HG03439 (cell line): ENCODE data around the gene SYNCRIP.
"Not testable (repeated sequence)": the region's sequence is repeated elsewhere in the genome, so short reads cannot be mapped to it uniquely, and the experiment has no call there.

Source experiments
- ATAC-seq: cut with Tn5 transposase; IDR thresholded peaks from one replicate; pipeline ENCODE4 v1.9.1; 2021; ENCODE audit warnings: mild to moderate bottlenecking, moderate library complexity; ENCODE audit not compliant: unreplicated experiment

SYNCRIP gene

DNA sequence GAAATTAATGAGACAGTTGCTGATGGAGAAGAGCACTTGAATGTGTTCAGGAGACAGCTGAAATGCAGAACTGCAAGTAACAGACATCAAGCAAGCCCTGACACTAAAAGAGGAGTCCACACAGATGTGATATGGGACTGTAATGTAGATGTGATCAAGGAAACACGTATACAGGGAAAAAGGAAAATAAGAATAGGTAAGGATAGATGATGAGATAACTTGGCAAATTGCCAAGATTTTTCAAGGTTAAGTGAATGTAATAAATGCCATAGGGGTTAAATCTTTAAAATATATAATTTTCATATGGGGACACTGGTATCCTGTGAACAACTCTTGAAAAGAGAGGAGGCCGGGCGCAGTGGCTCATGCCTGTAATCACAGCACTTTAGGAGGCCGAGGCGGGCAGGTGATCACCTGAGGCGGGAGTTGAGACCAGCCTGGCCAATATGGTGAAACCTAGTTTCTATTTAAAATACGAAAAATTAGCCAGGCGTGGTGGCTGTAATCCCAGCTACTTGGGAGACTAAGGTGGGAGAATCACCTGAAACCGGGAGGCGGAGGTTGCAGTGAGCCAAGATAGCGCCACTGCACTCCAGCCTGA lies 41.9 kb downstream of the SYNCRIP start:
- no peak for ATAC-seq

DNA sequence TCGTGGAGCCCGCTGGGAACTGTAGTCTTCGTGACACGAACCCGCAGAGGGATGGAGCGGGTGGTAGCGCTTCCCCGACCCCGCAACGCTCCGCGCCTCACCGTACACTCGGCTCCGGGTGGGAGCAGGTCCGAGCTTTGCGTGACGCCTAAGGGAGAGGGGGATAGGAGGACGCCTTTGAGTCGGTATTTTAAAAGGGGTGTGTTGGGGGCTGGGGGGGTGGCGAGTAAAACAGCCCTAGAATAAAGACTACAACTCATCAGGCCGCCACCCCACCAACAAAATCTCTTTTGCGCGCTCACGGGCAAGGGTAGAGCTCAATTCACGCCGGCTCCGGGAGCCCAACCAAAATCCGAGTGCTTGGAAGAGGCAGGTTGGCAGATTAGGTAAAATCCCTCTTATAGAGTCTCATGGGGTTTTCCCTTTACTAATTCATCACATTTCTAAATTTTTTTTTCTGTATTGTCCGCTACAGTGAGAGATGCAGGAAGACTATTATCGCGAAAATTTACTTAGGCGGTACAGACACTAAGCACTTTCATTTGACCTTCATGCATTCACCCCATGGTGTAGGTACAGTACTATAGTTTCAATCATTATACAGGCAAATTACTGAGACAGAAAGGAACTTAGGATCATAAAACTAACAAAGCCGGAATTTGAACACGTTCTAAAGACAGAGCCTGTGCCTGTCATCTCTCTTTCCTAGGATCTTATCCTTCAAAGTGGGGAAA lies 48.3 kb downstream of the SYNCRIP start:
- peak; percentile 16 for ATAC-seq

DNA sequence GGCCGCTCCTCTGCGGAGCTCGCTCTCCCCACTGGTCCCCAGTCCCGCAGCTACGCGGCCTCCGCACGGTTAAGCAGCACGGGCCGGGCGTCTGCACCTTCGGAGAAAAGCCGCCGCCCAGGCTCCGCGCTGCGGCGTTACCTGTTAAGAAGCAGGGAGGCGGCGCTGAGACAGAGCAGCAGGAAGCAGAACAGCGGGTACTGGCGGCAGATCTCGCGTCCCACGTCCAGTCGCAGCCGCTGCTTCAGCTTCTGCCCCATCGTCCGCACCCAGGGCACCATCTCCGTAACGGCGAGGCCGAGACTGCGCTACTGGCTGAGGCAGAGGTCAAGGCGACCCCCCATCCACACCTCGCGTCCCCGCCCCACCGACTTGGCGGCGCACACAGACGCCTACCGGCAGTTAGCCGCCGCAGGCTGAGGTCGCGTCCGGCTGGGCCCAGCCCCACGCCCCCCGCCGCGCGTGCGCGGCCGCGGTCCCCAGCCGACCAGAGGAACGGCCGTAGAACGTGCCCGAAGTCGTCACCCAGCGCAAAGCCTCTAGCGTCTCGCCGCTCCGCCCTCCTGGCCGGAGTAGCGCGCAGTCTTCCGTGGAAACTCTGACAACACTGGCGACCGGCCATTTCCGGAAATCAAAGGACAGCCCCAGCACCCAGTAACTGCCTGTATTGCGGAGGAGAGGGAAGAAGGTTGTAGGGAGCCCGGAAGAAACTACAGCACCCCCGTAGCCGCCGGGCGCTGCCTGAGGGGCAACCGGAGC lies 49.1 kb downstream of the SYNCRIP start, which contains the start of gene SNX14:
TSS of gene SNX14 (minus strand) at position 421 of the 759 bp plus-strand sequence. CDS start at position 281, 140 bp downstream.
- peak; percentile 92 for ATAC-seq

- ATAC-seq, result no peak
Observed at GRCh38 chr6:85592033-85592432, 50.7 kb downstream of the SYNCRIP start.

- ATAC-seq, result no peak
Observed at GRCh38 chr6:85591207-85591606, 51.5 kb downstream of the SYNCRIP start.

GRCh38 chr6:85585741-85586140 lies 56.9 kb downstream of the SYNCRIP start:
- no peak for ATAC-seq

DNA sequence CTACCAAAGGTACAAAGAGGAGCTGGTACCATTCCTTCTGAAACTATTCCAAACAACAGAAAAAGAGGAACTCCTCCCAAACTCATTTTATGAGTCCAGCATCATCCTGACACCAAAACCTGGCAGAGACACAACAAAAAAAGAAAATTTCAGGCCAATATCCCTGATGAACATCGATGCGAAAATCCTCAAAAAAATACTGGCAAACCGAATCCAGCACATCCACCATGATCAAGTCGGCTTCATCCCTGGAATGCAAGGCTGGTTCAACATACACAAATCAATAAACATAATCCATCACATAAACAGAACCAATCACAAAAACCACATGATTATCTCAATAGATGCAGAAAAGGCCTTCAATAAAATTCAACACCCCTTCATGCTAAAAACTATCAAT lies 59.9 kb downstream of the SYNCRIP start:
- ATAC-seq, result not testable (repeated sequence)

DNA sequence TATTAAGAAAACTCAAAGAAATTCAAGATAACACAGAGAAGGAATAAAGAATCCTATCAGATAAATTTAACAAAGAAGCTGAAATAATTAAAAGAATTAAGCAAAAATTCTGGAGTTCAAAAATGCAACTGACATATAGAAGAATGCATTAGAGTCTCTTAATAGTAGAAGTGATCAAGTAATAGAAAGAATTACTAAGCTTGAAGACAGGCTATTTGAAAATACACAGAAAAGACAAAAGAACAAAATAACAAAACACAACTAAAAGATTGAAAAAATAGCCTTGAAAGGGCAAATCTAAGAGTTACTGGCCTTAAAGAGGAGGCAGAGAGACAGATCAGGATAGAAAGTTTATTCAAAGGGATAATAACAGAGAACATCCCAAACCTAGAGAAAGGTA lies 61.1 kb downstream of the SYNCRIP start:
- no peak for ATAC-seq

GRCh38 chr6:85580878-85581267 lies 61.8 kb downstream of the SYNCRIP start:
- peak; percentile 82 for ATAC-seq

- ATAC-seq, result no peak
Observed at GRCh38 chr6:85580118-85580877, 62.4 kb downstream of the SYNCRIP start.

- ATAC-seq, result no peak
Observed at GRCh38 chr6:85579581-85579980, 63.1 kb downstream of the SYNCRIP start.

DNA sequence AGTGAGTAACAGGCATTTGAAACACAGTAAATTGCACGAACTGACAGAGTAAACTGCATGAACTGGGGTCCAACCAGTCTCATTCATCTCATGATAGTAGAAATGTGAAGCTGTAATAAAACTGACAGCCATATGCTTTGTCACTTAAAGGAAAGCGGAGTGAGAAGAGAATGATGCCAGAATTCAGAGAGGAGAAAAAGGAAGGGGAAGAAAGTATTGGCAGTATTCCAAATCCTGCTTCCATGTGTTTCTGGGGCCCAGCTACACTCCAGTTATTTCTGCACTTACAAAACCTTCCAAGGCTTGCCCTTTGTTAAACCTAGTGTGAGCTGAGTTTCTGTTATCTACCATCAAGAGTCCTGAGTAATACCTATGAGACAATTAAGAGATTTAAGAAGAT lies 66.2 kb downstream of the SYNCRIP start:
- no peak for ATAC-seq

DNA sequence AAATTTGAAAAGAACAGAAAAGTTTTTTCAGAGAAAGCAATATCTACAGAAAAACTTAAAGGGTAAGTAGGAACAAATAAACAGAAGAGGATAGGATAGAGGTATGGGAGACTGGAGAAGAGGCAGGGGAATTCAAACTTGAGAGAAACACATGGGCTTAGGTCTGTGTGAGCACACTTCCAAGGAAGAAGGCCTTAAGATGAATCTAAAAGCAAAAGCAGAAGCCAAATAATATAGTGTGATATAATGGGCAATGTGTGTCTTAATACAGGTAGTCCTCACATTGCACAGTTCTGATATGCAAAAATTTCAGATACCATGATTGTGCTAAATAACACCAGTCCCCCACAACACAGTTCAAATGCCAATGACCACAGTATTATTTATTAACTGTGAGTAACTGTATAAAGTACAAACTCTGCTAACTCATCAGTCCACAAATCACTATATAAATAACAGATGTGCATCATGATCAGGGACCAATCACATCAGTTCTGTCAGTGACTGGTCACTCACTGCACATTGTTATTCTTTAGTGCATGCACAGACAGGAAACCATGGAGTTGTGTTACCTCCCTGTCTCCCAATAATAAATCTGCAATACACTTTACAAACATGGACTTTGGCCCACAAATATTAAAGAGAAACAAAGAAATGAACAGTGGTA lies 67.6 kb downstream of the SYNCRIP start:
- no peak for ATAC-seq

- ATAC-seq, result no peak
Observed at GRCh38 chr6:85569323-85569722, 73.4 kb downstream of the SYNCRIP start.

- ATAC-seq, result no peak
Observed at GRCh38 chr6:85568411-85568810, 74.3 kb downstream of the SYNCRIP start.

- ATAC-seq, result no peak
Observed at GRCh38 chr6:85565736-85566135, 77.0 kb downstream of the SYNCRIP start.

- not testable (repeated sequence) for ATAC-seq
Observed at GRCh38 chr6:85564223-85564622, 78.5 kb downstream of the SYNCRIP start.
